GM19324 (cell line): ENCODE results near the gene RPS19BP1.

Source experiments
- ATAC-seq: cut with Tn5 transposase; IDR thresholded peaks from one replicate; pipeline ENCODE4 v1.9.1; 2021; ENCODE audit warnings: mild to moderate bottlenecking, moderate library complexity; ENCODE audit not compliant: unreplicated experiment, low FRiP score

Gene RPS19BP1

DNA sequence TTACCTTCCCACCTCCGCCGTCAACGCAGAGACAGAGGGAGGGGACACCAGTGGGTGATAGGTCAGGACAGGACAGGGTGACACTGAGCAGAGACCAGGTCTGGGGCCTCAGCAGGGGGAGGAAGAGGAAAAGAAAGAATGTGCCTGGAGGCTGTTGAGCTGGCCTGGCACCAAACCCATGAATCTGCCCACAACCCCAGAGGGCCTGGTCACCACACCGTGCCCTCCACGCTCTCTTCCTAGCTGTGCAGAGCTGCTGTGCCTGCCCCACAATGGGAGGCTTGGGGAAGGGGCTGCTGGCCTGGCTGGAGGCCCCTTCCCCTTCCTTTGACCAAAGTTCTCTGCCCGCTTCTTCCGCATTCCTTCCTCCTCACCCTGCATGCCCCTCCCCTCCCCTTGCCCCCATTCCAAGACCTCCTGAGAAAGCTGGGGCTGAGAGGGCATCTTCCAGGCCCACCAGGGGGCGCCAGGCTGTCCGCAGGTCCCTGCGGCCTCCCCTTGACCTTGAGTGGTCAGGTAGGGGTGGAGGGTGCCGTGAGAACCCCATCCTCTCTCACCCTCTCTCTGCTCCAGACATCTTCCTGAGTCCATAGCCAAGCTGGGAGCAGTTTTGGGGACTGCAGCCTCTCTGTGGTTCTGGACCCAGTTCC, 27.0 kb upstream of the RPS19BP1 start:
- no peak for ATAC-seq

DNA sequence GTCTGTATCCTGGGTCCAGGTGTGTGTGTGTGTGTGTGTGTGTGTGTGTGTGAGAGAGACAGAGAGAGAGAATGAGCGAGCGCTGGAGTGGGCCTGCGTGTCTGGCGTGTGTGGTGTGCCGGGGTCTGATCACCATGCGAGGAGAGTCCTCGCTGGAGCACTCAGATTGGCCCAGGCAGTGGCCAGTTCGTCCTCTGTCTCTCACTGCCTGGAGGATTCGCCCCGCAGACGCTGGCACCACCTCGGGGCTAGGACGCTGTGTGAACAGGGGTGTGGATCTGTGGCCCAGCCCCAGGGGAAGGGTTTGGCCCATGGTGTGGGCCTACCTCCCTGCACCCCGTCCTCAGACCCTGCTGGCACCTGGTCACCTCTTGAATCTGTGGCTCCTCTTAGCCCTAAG, 26.4 kb upstream of the RPS19BP1 start:
- no peak for ATAC-seq

DNA sequence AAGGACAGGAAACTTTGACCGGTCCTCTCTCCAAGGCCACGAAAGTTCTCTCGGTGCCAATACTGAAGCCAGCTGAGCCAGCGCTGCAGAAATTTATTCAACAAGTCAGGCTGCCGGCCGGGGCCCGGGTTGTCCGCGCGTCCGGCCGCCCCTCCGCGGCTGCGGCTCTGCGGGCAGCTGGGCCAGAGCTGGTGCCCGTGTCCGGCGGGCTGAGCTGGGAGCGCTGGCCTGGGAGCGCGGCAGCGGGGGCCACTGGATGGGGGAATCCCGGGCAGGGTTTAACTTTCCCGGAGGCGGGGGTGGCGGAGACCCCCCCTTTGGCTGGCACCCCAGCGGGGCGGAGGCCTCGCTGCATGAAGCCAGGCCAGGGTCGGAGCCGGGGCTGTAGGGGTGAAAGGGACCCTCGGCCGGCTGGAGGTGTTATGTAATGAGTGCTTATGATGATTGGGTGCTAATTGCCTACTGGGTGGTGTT, 25.7 kb upstream of the RPS19BP1 start:
- no peak for ATAC-seq

DNA sequence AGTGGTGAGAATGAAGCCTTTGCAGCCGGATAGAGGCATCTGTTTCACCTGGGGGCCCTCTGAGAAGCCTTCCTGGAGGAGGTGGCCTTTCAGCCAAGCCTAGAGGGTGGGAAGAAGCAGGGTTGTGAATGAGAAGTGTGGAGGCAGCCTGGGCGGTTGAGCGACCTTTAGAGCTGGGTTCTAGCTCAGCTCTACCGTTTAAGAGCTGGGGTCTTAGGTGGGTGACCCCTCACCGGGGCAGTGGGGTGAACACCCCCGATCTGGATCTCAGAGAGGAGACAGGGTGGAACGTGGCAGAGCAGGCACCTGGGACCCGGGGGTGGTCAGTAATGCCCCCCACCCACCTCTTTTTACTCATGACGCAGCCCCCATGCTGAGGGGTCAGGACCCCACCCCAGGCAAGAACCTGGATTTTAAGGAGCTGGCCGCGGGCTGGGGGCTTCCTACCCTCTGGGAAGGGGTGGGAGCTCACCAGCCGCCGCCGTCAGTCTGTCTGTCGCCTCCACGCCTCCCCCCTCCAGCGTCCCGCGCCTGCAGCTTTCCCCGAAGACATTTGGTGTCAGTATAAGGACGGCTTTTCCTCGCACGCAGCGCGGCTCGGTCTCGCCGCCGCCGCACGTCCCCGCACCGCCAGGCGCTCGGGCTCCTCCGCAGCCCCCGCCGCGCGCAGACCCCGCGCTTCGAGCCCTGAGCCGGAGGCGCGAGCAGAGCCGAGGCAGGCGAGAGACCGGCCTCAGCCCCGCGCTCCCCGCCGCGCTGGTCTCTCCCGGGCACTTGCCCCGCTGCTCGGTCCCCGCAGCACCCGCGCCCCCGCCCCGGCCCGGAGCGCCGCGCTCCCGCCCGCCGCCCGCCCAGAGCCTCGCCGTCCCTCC, 24.7 kb upstream of the RPS19BP1 start:
- no peak for ATAC-seq

DNA sequence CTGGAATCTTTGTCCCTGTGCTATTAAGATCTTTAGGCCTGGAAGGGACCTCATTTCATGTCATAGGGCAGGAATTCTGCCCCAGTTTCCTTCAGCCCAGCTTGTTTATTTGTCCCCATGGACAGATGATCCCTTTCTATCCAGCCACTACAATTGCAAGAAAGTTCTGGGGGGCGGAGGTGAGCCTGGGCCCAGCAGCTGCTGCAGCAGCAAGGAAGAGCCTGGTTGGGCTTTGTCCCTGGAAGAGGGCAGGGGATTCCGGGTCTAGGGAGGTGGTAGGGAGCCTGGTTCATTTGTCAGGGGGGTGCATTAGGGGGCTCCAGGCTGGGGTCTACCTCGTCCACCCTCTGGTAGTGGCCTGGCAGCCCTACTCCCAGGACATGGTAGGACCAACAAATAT, 21.6 kb upstream of the RPS19BP1 start:
- no peak for ATAC-seq

DNA sequence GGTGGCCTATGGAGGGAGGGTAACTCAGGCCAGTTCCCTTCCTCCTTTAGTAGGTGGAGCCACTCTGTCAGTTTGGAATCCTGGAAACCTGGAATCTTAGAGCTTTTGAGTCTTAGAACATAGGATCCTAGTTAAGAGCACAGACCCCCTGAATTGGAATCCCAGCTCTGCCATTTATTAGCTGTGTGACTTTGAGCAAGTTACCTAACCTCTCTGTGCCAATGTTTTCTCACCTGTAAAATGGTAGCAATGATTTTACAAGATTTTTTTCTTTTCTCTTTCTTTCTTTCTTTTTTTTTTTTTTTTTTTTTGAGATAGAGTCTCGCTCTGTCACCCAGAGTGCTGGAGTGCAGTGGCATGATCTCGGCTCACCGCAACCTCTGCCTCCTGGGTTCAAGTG, 20.9 kb upstream of the RPS19BP1 start:
- no peak for ATAC-seq

DNA sequence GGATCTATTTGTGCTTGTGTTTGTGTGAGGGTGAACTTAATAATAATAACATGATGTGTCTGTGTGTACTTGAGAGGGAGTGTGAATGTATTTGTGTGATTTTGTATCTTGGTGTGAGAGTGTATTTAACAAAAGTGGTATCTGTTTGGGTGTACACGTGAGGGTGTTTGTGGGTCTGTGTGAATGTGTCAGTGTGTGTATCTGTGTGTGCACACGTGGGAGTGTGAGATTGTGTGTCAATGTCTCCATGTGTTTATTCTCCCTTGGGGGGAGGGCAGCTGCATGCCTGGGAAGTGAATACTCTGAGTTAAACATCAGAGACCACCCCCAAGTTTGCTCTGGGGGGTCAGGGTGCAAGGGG, 15.0 kb upstream of the RPS19BP1 start:
- ATAC-seq = no peak

DNA sequence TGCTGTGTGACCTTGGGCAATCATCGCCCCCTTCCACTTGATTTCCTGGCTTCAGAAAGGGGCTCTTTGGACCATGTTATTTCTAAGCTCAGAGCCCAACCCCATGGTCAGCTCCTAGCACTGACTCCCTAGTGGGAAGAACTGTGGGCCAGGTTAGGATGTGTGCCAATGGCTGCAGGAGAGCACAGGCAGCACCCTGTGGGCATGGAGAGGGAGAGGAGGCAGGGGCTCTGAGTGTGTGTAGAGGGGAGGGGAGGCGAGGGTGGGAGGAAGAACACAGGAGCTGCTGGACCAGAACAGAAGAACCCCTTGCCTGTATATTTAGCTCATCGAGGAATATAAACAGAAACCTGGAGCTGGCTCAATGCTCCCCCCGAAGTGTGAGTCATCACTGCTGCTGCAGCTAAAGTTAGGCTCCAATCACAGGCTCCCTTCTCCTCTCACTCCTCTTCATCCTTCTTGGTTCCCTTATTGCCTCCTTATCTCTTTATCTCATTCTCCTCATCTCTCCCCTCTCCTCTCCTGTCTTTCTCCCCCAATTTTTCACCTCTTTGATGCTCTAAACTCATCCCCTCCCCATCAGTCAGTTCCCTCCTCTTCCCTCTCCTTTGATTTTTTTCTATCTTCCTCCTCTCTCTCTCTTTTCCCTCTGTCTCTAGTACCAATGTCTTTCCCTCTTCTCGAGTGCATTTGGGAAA, 14.5 kb upstream of the RPS19BP1 start:
- no peak for ATAC-seq

DNA sequence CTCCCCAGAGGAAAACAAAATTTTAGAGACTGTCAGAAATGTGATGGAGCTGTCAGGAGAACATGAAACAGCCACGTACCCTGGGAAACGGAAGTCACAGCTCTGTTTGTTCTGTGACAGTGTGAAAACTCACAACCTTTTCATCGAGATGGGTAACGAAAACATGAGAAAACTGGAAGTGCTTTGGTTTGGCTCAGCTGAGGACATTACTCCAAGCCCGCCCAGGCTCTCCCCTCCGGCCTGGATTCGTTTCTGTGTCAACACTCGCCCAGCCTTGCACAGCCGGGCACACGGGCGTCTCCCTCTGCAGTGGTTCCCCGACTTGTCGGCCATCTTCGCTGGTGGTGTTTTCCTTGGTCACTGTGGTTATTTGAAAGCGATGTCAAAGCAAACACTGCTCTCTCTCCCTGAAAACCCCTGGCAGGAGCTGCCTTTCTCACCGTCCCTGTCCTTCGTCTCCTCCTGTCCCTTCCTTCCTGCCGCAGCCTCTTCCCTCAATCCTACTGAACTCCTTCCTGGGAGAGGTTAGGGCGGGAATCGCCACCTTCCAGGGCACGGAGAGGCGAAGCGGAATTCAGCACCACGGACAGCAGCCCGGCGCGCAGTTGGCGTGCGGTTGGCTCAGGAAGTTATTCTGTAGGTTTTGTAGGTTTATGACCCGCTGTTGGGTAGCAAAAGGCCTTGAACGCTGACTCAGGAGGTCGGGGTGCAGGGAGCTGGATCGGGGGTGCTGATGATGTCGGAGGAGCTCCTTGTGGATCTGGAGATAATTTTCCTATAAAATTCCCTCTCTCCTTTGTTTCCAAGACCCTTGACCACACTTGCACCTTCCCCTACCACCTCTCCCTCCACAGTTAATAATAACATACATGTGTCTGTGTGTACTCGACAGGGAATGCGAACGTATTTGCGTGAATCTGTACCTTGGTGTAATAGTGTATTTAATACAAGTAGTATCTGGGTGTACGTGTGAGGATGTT, 13.1 kb upstream of the RPS19BP1 start:
- ATAC-seq = no peak

DNA sequence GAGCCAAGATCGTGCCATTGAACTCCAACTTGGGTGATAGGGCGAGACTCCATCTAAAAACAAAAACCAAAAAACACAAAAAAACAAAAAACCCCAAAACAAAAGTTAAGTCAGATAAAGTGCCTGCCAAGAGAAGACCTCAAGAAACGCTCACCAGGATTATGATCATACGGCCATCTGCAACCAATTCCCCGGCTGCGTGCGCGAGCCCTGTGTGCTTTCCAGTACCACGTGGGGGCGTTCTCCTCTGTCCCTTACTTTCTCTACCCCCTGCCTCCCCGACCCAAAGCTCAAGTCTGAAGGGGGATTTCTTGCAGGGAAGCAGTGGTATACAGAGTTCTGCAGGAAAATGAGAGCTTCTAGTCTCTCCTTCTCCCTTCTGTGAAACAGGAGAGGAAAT, 10.5 kb upstream of the RPS19BP1 start:
- ATAC-seq = no peak

DNA sequence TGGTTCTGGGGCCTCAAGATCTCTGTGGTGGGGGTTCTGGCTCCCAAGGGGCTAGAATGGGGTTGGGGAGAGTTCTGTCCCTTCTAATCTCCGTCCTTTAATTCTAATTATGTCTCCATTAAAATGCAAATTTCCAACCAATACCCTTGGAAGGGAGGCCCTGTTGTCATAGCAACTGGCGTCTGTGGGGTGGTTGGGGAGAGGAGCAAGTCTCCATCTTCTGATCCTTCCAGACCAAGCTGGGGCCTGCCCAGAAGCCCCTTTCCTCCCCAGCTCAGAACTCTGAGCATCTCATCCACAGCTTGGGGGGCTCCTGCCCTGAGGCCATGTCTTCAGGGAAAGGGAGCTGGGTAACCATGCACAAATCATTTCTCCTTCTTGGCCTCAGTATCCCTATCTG, 5.4 kb upstream of the RPS19BP1 start:
- no peak for ATAC-seq

DNA sequence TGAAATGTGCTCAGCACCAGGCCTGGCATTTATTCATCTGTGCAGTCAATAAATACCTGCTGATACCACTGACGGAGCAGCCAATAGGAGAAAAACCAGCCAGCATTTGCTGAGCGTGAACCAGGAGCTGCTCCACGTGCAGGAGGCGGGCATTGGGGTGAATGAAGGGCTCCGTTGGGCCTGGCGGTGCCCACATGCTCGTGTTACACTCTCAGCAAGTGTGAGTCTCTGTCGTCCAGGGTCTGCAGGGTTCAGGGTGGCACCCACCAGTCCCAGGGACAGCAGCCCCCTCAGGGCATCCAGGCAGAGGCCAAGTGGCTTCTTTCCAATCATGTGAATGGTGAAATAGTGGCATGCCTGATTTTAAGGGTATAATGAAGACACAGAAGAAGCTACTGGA, 4.2 kb upstream of the RPS19BP1 start:
- no peak for ATAC-seq

DNA sequence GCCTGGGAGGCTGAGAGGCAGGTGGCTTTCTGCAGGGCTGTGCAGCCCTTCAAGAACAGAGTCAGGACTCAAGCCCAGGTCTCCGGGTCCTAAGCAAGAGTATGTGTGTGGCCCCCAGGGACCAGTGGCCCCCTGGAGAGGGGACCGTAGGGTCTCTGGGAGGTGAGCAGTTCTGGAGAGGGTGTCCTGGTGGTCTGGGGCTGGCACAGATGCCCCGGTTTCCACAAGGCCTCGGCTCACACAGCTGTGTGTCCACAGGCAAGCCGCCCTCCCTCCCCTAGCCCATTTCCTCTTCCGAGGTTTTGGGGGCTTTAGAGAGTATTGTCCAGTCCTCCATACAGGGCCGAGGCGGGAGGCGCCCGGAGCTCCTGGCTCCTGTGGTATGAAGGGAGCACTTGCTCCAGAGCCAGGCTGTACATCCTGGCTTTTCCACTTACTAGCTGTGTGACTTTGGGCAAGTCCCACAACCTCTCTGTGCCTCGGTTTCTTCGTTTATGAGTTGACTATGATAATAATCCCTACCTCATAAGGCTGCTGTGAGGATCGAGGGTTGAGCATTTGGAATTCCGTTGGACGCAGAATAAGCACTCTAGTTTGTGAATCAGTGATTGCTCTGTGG, 3.4 kb upstream of the RPS19BP1 start:
- ATAC-seq = no peak

DNA sequence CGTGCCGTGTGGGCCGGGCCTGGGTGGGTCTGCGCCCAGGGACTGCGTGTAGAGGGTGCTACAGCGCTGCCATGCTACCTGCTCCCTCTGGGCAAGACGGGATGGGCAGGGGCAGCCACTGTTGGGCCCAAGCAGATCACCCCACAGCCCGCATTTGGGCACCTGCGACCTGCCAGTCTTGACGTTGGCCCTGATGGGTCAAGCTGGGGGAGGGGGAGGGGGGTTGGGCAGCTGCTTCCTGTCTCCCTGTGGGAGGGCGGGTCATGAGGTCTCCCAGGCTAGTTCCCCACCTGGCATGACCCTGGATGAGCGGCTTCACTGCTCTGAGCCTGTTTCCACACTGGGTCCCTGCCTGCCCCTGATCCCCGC, 2.8 kb upstream of the RPS19BP1 start:
- no peak for ATAC-seq

DNA sequence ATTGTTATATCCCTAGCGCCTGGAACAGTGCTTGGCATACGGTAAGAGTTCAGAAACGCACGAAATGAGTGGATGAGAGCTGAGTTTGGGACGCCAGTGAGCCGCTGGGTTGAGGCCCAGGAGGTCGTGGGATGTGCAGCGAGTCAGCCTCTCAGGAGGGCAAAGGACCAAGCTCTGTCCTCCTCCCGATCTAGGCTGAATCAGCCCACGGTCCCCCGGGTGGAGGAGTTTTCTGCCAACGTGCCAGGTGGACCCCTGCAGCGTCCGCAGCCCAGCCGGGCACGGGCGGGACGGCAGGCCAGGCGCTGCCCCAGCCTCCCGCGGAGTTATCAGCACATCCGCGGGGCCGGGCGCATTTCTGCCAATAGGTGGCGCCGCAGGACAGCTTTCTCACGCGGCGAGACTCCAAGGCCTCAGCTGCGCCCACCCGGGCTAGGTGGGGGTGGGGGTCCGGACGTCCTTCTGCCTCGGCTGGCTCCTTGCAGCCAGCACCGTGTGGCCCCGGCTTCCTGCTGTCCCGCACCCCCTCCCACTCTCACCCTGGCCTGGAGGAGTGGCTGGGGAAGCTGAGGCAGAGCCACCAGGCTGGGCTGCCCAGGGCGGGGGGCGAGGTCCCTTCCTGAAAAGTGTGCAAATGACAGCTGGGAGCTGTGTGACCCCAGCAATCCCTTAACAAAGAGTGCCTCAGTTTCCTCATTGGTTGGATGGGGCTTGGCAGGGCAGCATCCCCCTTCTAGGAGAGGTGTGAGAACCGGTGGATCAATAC, 2.2 kb upstream of the RPS19BP1 start:
- ATAC-seq = no peak

DNA sequence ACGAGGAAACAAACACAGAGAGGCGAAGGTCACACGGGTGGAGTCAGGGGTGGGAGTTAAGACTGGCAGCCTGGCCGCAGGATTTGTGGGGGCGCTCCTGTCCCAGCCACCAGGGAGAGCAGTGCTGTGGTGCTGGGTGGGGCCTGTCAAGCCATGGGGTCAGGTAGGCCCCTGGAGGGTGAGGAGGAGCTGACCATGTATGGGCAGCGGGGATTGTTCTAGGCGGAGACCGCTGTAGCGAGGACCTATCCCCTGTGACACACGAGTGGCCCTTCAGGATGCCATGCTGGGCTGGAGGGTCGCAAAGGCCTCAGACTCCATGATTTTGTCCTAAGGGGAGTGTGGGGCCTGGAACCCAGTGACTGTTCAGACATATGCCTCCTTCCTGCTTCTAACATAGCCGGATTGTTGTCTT, 1.6 kb upstream of the RPS19BP1 start:
- no peak for ATAC-seq

DNA sequence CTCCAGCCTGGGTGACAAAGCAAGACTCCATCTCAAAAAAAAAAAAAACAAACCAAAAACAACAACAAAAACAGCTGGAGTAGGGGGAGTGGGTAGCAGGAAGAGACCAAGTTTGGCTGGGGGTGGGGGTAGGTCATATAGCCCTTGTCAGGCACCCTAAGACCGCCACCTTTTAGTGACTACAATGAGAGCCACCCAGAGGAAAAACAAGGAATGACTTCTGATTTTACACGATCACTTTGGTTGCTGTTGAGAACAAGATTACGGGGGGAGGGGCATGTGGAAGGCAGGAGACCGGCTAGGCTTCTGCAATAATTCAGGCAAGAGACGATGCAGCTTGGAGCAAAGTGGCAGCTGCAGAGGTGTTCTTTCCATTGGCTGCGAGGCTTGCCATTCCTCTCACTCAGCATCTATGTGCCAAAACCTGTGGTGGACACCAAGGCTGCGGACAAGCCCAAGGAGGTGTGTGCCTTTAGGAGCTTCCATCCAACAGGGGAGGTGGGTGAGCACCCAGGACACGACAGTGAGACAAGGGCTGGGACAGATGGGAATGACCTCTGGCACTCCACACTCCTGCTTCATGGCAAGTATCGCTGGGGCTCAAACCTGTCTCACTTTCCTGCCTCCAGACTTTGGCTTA, 1.7 kb downstream of the RPS19BP1 start:
- ATAC-seq = no peak

DNA sequence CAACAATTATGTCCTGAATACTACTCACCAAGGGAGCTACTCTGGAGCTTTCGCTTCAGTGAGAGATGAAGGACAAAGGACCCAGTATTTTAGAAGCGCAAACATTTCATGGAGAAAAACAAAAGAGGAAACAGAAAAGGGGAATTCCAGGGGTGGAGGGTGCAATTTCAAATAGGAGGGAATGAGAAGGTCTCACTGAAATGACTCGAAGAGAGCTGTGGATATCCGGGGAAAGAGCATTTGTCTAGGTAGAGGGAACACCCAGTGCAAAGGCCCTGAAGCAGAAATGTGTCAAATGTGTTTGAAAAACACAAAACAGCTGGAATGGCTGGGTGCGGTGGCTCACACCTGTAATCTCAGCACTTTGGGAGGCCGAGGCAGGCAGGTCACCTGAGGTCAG, 2.4 kb downstream of the RPS19BP1 start:
- no peak for ATAC-seq

DNA sequence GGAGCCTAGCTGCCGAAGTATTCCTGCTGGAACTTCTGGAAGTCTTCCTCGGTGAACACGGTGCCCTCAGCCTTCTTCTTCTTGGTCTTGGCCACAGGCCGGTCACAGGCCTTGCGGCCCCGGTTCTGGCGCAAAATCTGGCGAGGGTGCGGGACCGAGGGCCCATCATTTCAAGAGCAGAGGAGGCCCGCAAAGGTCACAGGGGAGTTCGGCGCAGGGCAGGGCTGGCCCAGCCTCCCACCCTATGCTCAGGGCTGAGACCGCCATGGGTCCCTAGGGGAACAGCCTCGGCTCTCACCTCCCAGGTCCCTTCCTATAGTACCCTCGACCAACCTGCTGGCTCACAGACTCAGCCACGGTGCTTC, 3.1 kb downstream of the RPS19BP1 start:
- ATAC-seq = no peak
